AG10803 (cell line): Measurements from ENCODE around the gene CYB5A.

Source experiments
- DNase-seq: peaks from one replicate; pipeline ENCODE4 v3.0.0; 2010; ENCODE audit warnings: low read depth
- H3K4me3 ChIP-seq: 2 replicates; pipeline ENCODE4 v1.5.1; 2011; ENCODE audit warnings: mild to moderate bottlenecking, low read length, control low read depth
- CTCF ChIP-seq: conservative IDR thresholded peaks from 2 replicates; pipeline ENCODE4 v1.5.1; 2011; ENCODE audit warnings: mild to moderate bottlenecking, low read length, control low read depth, inconsistent platforms

CYB5A gene

DNA sequence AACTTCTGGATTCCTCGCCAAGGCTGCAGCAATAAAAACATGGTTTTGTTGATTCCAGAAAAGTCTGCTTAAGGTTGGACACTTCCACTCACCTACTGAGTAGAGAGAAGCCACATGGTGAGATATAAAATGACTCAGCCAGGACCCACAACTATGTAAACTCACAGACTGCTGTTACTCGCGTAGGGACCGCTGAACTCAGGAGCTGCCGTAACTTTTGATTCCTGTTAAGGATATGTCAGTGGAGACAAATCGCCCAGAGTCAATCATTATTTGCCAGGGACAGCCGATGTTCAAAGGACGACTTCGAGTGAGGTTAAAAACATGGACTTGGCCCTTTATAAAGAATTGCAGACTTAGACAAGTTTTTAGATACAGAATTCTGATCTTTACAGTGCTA is 25.6 kb downstream of the CYB5A start:
- no peak for DNase-seq
- H3K4me3 ChIP-seq: no peak overlapping the region
- TF ChIP-seq CTCF: no peak

DNA sequence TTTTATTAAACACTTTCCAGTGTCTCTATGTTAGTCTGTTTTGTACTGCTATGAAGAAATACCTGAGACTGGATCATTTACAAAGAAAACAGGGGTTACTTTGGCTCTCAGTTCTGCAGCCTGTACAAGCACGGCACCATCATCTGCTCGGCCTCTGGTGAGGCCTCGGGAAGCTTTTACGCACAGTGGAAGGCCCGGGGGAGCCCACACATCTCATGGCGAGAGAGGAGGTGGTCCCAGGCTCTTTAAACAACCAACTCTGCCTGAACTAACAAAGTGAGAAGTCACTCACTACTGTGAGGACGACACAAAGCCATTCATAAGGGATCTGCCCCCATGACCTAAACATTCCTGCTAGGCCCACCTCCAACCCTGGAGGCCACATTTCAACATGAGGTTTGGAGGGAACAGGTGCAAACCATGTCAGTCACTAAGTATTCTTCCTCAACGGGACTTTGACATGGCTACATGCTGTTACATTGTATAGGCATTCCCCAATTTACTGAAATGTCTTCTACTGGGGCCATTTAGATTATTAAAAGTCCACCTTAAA is 26.1 kb downstream of the CYB5A start:
- H3K4me3 ChIP-seq: no peak overlapping the region
- TF ChIP-seq CTCF: no peak
- no peak for DNase-seq

DNA sequence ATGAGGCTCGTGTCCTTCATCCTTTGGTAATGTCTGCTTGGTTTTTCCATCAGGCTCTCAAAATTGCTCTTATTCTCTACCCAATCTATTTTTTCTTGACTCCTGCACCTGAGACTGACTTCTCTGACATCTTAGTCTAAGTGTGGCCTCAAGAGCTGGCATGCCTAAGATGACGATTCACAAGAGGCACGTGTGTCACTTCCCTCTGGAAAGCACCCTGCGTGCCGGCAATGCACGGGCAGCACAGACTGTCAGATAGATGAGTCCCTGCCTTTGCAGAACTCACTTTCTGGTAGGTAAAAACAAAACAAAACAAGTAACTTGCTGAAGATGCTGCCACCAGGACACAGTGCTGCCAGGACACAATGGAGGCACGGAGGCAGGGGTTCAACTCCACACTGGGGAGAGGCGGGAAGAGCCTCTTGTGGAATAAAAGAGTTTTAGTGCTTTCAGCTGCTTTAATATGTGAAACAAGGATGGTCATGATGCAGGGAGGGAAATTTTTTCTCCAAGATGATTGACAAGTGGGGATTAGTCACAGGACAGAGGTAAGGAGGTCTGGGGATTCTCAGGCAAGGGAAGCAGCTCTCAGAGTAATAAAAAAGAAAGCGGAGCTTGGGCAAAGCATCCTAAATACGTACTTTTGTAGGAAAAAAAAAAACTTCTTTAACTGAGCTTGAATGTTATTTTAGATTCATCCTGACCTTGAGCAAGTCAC is 27.3 kb downstream of the CYB5A start:
- H3K4me3 ChIP-seq: no peak overlapping the region
- TF ChIP-seq CTCF: no peak
- DNase-seq: no peak

GRCh38 chr18:74261053-74261713 is 30.6 kb downstream of the CYB5A start:
- no peak for TF ChIP-seq CTCF
- H3K4me3 ChIP-seq: no peak overlapping the region
- DNase-seq: no peak

GRCh38 chr18:74259347-74259746 is 32.4 kb downstream of the CYB5A start:
- TF ChIP-seq CTCF: no peak
- DNase-seq: no peak
- no peak overlapping the region for H3K4me3 ChIP-seq

- no peak for TF ChIP-seq CTCF
- DNase-seq: no peak
Observed at GRCh38 chr18:74257083-74257482, 34.7 kb downstream of the CYB5A start.

DNA sequence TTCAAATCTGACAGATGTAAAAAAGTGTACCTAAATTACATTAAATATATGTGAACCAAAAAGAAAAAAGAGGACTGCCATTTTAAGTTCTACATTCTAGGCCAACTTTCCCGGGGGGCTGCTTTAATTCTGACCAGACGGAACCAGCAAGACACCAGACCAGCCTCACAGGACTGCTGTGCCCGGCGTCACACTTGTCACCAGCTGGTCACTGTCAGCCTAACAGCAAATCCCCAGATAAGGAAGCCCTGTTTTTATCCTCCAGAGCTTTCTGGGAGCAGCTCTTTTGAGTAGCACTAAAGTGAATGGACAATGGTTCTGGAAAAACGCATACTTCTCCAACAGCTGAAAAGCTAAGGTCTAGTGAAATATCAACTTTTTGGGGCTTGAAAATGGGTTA is 35.6 kb downstream of the CYB5A start:
- DNase-seq: no peak
- no peak overlapping the region for H3K4me3 ChIP-seq
- no peak for TF ChIP-seq CTCF

More at GRCh38 chr18:74257083-74257482, 34.7 kb downstream of the CYB5A start:
- no peak overlapping the region for H3K4me3 ChIP-seq
